K562 (cell line): Measurements from ENCODE around the gene DCUN1D3. TPM values are rescaled to one million over a fixed set of nuclear protein-coding genes. Genes with fewer than 3 reads are reported as not detected.

Source experiments
- CBFA2T3 ChIP-seq: fragments of 450-650 bp; IDR thresholded peaks from 2 replicates; pipeline ENCODE4 v1.6.1; 2017
- FOXJ3 ChIP-seq: sonication (generic); formaldehyde crosslinking; IDR thresholded peaks from 2 replicates; pipeline ENCODE4 v1.4.0; 2020; ENCODE audit warnings: mild to moderate bottlenecking, missing genetic modification reagents
- GABPA ChIP-seq: fragments of 200-800 bp; sonication (Bioruptor generic); conservative IDR thresholded peaks from 2 replicates; pipeline ENCODE4 v1.6.1; 2016; ENCODE audit warnings: low read depth, missing genetic modification characterization, missing compliant biosample characterization
- NR1H2 ChIP-seq: sonication (generic); formaldehyde crosslinking; IDR thresholded peaks from 2 replicates; pipeline ENCODE4 v1.4.0; 2020; ENCODE audit warnings: mild to moderate bottlenecking, missing genetic modification reagents
- PHF20 ChIP-seq: fragments of 450-650 bp; IDR thresholded peaks from 2 replicates; pipeline ENCODE4 v1.6.1; 2018; ENCODE audit not compliant: partially characterized antibody
- PYGO2 ChIP-seq: fragments of 450-650 bp; IDR thresholded peaks from 2 replicates; pipeline ENCODE4 v1.6.1; 2016; ENCODE audit warnings: mild to moderate bottlenecking, missing genetic modification characterization, moderate library complexity, missing compliant biosample characterization
- ZBTB17 ChIP-seq: fragments of 450-650 bp; formaldehyde crosslinking; IDR thresholded peaks from 2 replicates; pipeline ENCODE4 v1.4.0; 2020; ENCODE audit warnings: mild to moderate bottlenecking
- ZFP30 ChIP-seq: fragments of 250-450 bp; sonication (Bioruptor Pico); IDR thresholded peaks from 2 replicates; pipeline ENCODE4 v1.8.0; 2022; ENCODE audit warnings: moderate library complexity, mild to moderate bottlenecking, inconsistent platforms, borderline replicate concordance
- ZHX1 ChIP-seq: fragments of 150-350 bp; conservative IDR thresholded peaks from 2 replicates; pipeline ENCODE4 v1.6.1; 2014; ENCODE audit warnings: low read length
- ZNF586 ChIP-seq: fragments of 450-650 bp; formaldehyde crosslinking; conservative IDR thresholded peaks from 2 replicates; pipeline ENCODE4 v1.4.0; 2020; ENCODE audit warnings: mild to moderate bottlenecking, moderate library complexity
- polyA plus RNA-seq, 8 experiments: library from polyadenylated mRNA; depleted of rRNA in 4 of 8; stranded (reverse) in 5 of 8; unstranded in 3 of 8; fragments of >200 nt; fragmentation: Nextera tagmentation in 2 of 8; fragmentation: Illumina TruSeq in 1 of 8; extraction: Ambion mirVana in 2 of 8; extraction: Trizol in 1 of 8; gene quantifications; 2 replicates each; pipeline versions ENCODE4 v1.2.1 to v1.2.3, GENCODE V29; 2011 to 2014; ENCODE audit warnings: inconsistent platforms in 1 of 8, missing spikeins in 1 of 8
- total RNA-seq, 7 experiments: library from RNA; depleted of rRNA in 6 of 7; stranded (reverse); fragments of >200 nt in 6 of 7; fragmentation: Illumina TruSeq in 2 of 7; extraction: Trizol in 2 of 7; gene quantifications; 2 replicates each; pipeline versions ENCODE4 v1.2.1 to v1.2.3, GENCODE V29; 2011 to 2021; ENCODE audit warnings: low replicate concordance in 1 of 7
- TF ChIP-seq, protein P1 (sequence below), 2 experiments: fragments of 150-350 bp in 1 of 2; IDR thresholded peaks; 2 replicates each; pipeline ENCODE4 v1.6.1; 2012 to 2016; ENCODE audit warnings: low read depth in 2 of 2, low read length in 2 of 2, mild to moderate bottlenecking in 1 of 2, moderate library complexity in 1 of 2
- TF ChIP-seq, protein P2 (sequence below): fragments of 250-450 bp; sonication (Bioruptor Pico); IDR thresholded peaks from 2 replicates; pipeline ENCODE4 v1.4.0; 2020; ENCODE audit warnings: mild to moderate bottlenecking, moderate library complexity
- TF ChIP-seq, protein P3 (sequence below), 3 experiments: fragments of 200-800 bp in 1 of 3; fragments of 250-450 bp in 1 of 3; fragments of 450-650 bp in 1 of 3; sonication (Bioruptor Pico) in 1 of 3; sonication (Bioruptor generic) in 1 of 3; formaldehyde crosslinking in 1 of 3; IDR thresholded peaks; 2 replicates each; pipeline versions ENCODE4 v1.6.1 to v1.8.0; 2016 to 2022; ENCODE audit warnings: mild to moderate bottlenecking in 2 of 3, missing genetic modification characterization in 2 of 3, missing compliant biosample characterization in 1 of 3, moderate library complexity in 1 of 3

The DCUN1D3 gene
- total and polyA plus RNA-seq, 9 of the 15 experiments (the other 6 are each of a cell fraction or from before 2014, with no cell fraction given): 1.0 to 4.7 (median 2.2) TPM

GRCh38 chr16:20944861-20945574 is 44.9 kb upstream of the DCUN1D3 start (continued):
- TF ChIP-seq, protein P1, sequence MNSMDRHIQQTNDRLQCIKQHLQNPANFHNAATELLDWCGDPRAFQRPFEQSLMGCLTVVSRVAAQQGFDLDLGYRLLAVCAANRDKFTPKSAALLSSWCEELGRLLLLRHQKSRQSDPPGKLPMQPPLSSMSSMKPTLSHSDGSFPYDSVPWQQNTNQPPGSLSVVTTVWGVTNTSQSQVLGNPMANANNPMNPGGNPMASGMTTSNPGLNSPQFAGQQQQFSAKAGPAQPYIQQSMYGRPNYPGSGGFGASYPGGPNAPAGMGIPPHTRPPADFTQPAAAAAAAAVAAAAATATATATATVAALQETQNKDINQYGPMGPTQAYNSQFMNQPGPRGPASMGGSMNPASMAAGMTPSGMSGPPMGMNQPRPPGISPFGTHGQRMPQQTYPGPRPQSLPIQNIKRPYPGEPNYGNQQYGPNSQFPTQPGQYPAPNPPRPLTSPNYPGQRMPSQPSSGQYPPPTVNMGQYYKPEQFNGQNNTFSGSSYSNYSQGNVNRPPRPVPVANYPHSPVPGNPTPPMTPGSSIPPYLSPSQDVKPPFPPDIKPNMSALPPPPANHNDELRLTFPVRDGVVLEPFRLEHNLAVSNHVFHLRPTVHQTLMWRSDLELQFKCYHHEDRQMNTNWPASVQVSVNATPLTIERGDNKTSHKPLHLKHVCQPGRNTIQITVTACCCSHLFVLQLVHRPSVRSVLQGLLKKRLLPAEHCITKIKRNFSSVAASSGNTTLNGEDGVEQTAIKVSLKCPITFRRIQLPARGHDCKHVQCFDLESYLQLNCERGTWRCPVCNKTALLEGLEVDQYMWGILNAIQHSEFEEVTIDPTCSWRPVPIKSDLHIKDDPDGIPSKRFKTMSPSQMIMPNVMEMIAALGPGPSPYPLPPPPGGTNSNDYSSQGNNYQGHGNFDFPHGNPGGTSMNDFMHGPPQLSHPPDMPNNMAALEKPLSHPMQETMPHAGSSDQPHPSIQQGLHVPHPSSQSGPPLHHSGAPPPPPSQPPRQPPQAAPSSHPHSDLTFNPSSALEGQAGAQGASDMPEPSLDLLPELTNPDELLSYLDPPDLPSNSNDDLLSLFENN (IDR thresholded peaks at IDR 0.05; ENCODE audit: low read depth in 2 of 2, low read length in 2 of 2): no peak
- peak; percentile 76 for TF ChIP-seq GABPA (tag)
- TF ChIP-seq ZHX1: no peak
- no peak for TF ChIP-seq PHF20
- peak; percentile 100 for TF ChIP-seq PYGO2 (tag)
- TF ChIP-seq, protein P2, sequence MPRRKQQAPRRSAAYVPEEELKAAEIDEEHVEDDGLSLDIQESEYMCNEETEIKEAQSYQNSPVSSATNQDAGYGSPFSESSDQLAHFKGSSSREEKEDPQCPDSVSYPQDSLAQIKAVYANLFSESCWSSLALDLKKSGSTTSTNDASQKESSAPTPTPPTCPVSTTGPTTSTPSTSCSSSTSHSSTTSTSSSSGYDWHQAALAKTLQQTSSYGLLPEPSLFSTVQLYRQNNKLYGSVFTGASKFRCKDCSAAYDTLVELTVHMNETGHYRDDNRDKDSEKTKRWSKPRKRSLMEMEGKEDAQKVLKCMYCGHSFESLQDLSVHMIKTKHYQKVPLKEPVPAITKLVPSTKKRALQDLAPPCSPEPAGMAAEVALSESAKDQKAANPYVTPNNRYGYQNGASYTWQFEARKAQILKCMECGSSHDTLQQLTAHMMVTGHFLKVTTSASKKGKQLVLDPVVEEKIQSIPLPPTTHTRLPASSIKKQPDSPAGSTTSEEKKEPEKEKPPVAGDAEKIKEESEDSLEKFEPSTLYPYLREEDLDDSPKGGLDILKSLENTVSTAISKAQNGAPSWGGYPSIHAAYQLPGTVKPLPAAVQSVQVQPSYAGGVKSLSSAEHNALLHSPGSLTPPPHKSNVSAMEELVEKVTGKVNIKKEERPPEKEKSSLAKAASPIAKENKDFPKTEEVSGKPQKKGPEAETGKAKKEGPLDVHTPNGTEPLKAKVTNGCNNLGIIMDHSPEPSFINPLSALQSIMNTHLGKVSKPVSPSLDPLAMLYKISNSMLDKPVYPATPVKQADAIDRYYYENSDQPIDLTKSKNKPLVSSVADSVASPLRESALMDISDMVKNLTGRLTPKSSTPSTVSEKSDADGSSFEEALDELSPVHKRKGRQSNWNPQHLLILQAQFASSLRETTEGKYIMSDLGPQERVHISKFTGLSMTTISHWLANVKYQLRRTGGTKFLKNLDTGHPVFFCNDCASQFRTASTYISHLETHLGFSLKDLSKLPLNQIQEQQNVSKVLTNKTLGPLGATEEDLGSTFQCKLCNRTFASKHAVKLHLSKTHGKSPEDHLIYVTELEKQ (CRISPR knock-in tag): peak; percentile 100
- 0 out of 2 replicates have a peak, but pooled peaks have one; percentile 23 for TF ChIP-seq NR1H2
- TF ChIP-seq, protein P3, sequence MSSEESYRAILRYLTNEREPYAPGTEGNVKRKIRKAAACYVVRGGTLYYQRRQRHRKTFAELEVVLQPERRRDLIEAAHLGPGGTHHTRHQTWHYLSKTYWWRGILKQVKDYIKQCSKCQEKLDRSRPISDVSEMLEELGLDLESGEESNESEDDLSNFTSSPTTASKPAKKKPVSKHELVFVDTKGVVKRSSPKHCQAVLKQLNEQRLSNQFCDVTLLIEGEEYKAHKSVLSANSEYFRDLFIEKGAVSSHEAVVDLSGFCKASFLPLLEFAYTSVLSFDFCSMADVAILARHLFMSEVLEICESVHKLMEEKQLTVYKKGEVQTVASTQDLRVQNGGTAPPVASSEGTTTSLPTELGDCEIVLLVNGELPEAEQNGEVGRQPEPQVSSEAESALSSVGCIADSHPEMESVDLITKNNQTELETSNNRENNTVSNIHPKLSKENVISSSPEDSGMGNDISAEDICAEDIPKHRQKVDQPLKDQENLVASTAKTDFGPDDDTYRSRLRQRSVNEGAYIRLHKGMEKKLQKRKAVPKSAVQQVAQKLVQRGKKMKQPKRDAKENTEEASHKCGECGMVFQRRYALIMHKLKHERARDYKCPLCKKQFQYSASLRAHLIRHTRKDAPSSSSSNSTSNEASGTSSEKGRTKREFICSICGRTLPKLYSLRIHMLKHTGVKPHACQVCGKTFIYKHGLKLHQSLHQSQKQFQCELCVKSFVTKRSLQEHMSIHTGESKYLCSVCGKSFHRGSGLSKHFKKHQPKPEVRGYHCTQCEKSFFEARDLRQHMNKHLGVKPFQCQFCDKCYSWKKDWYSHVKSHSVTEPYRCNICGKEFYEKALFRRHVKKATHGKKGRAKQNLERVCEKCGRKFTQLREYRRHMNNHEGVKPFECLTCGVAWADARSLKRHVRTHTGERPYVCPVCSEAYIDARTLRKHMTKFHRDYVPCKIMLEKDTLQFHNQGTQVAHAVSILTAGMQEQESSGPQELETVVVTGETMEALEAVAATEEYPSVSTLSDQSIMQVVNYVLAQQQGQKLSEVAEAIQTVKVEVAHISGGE (CRISPR knock-in tag; IDR thresholded peaks at IDR 0.05): peak in 2 of 3 experiments; percentile 68 to 94; a peak in 4 of 6 replicates
- no peak for TF ChIP-seq FOXJ3
- peak; percentile 18; the same call in 1 of the 2 replicates for TF ChIP-seq CBFA2T3
- TF ChIP-seq ZFP30: peak; percentile 93; the same call in 1 of the 2 replicates
- TF ChIP-seq ZBTB17 (CRISPR knock-in tag): peak; percentile 96
- peak; percentile 95 for TF ChIP-seq ZNF586 (CRISPR knock-in tag)
